GM19193 (cell line): ENCODE measurements around the gene MYO9A.

Experiments used
- POLR2A ChIP-seq: IDR thresholded peaks from 4 replicates; pipeline ENCODE4 v1.6.1; 2011; ENCODE audit not compliant: insufficient read depth, insufficient read length; ENCODE audit errors: extremely low read depth

Gene MYO9A

GRCh38 chr15:72037321-72037720, 80.6 kb downstream of the MYO9A start:
- no peak for TF ChIP-seq POLR2A

- no peak for TF ChIP-seq POLR2A
Measured at GRCh38 chr15:72034859-72035650, 82.9 kb downstream of the MYO9A start.

- no peak for TF ChIP-seq POLR2A
Measured at GRCh38 chr15:72034351-72034750, 83.6 kb downstream of the MYO9A start.

GRCh38 chr15:72033711-72034110, 84.2 kb downstream of the MYO9A start:
- no peak for TF ChIP-seq POLR2A

- TF ChIP-seq POLR2A, result no peak
Measured at GRCh38 chr15:72033285-72033684, 84.7 kb downstream of the MYO9A start.

GRCh38 chr15:72021604-72022003, 96.3 kb downstream of the MYO9A start:
- TF ChIP-seq POLR2A, result no peak

- TF ChIP-seq POLR2A, result no peak
Measured at GRCh38 chr15:72020799-72021198, 97.2 kb downstream of the MYO9A start.

- no peak for TF ChIP-seq POLR2A
Measured at GRCh38 chr15:72013703-72014102, 104.2 kb downstream of the MYO9A start.

- no peak for TF ChIP-seq POLR2A
Measured at GRCh38 chr15:72011302-72011942, 106.5 kb downstream of the MYO9A start.

- no peak for TF ChIP-seq POLR2A
Measured at GRCh38 chr15:72009222-72009621, 108.7 kb downstream of the MYO9A start.

GRCh38 chr15:72006382-72006781, 111.6 kb downstream of the MYO9A start:
- no peak for TF ChIP-seq POLR2A

GRCh38 chr15:72005483-72005882, 112.5 kb downstream of the MYO9A start:
- no peak for TF ChIP-seq POLR2A

GRCh38 chr15:71999807-72000206, 118.1 kb downstream of the MYO9A start:
- no peak for TF ChIP-seq POLR2A

- TF ChIP-seq POLR2A, result no peak
Measured at GRCh38 chr15:71997691-71998090, 120.3 kb downstream of the MYO9A start.

- no peak for TF ChIP-seq POLR2A
Measured at GRCh38 chr15:71975816-71976150, 142.2 kb downstream of the MYO9A start.

GRCh38 chr15:71974211-71974610, 143.7 kb downstream of the MYO9A start:
- TF ChIP-seq POLR2A, result no peak
